Retinal pigment epithelial cell (primary cell): ENCODE measurements around the gene RALGPS2.

ENCODE experiments used
- DNase-seq: peaks from one replicate; pipeline ENCODE4 v3.0.0-alpha.2; 2010; ENCODE audit warnings: low read depth
- H3K4me3 ChIP-seq: 2 replicates; pipeline ENCODE4 v1.5.1; 2011; ENCODE audit warnings: mild to moderate bottlenecking, low read length, control low read depth, moderate library complexity
- TF ChIP-seq, protein P1 (sequence below): conservative IDR thresholded peaks from 2 replicates; pipeline ENCODE4 v1.5.1; 2011; ENCODE audit warnings: low read depth, low read length, control low read depth, inconsistent platforms

Gene RALGPS2

DNA sequence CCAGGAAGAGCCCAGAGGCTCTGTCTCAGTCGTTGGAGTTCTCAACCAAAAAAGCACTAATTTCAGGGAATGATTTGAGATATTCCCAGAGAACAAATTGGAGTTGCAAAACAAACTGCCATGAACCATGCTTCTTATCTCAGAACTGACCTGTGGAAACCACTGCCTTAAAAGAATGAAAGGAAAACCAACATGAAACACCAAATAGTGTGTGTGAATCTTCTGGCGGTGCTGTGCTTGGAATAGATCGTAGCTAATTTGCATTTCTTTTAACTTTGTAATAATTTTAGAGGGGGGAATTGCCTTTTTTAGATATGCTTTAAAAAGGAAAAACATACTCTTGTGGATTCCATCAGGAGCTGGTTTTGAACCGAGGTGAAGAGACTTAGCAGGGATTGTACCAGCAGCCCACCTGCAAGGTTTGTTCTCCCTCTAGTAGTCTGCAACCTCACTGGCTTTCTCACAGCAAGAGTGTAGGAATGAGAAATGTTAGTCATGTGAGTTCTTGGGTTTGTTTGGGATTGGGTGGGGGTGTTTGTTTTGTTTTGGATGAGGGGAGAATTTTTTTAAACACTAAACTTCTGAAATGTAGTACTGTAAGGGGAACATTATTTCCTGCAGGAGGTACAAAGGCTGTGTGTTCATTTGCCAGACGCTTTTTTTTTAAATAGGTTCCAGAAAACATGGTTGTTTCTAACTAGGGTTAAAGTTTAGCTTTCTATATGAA is 191.6 kb downstream of the RALGPS2 start:
- TF ChIP-seq, protein P1, sequence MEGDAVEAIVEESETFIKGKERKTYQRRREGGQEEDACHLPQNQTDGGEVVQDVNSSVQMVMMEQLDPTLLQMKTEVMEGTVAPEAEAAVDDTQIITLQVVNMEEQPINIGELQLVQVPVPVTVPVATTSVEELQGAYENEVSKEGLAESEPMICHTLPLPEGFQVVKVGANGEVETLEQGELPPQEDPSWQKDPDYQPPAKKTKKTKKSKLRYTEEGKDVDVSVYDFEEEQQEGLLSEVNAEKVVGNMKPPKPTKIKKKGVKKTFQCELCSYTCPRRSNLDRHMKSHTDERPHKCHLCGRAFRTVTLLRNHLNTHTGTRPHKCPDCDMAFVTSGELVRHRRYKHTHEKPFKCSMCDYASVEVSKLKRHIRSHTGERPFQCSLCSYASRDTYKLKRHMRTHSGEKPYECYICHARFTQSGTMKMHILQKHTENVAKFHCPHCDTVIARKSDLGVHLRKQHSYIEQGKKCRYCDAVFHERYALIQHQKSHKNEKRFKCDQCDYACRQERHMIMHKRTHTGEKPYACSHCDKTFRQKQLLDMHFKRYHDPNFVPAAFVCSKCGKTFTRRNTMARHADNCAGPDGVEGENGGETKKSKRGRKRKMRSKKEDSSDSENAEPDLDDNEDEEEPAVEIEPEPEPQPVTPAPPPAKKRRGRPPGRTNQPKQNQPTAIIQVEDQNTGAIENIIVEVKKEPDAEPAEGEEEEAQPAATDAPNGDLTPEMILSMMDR: no peak
- no peak for DNase-seq
- no peak overlapping the region for H3K4me3 ChIP-seq

DNA sequence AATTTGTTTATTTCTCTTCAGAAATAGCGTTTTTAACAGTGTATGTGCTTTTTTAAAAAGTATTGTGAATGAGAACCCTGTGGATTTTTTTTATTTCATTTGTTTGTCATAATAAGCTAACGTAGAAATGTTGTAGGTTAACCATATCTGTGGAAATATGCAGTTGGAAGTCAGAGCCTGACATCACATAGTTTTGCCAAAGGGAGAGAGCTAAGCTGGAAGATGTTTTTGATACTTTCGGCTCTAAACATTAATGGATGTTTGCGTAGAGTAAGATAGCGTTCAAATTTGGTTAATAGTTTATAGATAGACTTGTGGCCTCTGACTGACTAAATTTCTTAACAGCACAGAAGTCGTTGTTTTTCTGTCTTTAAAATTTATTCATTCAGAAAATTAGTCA is 193.3 kb downstream of the RALGPS2 start:
- TF ChIP-seq, protein P1: no peak
- H3K4me3 ChIP-seq: no peak overlapping the region
- DNase-seq: no peak

DNA sequence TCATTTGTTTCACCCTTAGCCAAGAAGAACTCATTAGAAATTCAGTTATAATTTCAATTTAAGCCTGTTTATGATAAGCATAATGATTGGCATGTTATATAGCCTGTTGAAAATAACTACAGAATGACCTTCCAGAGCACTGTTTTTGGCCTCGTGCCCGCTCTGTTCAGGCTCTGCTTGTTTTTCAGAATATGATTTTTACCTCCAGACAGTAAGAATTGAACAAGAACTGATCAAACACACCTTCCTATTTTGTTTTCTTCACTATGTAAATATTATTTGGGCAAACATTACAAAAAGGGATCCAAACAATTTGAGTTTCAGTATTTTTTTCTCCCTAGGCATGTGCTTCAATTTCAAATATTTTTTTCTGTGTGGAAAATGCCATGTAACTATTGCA is 193.9 kb downstream of the RALGPS2 start:
- no peak for DNase-seq
- TF ChIP-seq, protein P1: no peak
- H3K4me3 ChIP-seq: no peak overlapping the region

DNA sequence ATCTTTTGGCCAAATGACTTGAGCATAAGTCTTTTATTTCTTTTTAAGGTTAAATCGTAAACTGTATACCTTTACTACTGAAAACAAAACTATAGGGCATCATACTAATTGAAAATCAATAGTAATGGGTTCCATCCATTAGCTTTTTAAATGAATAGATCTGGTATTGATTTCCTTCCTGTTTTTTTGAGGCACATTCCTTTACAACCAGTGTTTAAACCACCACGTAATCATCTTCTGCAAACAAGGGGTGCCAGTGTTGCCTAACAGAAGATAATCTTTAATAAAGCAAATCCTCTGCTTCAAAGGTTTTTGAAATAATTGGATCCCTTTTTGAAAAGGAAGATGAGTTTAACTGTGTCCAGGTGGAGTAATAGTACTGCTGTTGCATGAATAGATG is 194.5 kb downstream of the RALGPS2 start:
- TF ChIP-seq, protein P1: no peak
- no peak overlapping the region for H3K4me3 ChIP-seq
- DNase-seq: no peak

DNA sequence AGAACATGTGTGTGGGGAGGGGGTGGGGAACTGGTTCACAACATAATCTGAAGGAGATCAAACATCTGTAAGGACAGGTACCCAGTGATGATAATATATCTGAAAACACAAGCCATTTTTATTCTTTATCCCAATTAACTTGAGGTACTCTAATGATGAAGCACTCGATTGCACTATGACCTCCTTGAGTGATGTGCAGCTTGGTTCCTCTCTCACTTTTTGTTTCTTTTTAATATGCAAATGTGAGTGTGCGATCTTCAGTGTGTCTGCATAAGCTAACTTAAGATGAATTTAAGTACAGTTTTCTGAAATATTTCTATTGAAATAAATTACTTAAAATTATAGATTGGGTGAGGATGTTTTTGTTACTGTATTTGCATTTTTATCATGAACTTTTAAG is 196.5 kb downstream of the RALGPS2 start:
- DNase-seq: no peak
- H3K4me3 ChIP-seq: no peak overlapping the region
- TF ChIP-seq, protein P1: no peak

DNA sequence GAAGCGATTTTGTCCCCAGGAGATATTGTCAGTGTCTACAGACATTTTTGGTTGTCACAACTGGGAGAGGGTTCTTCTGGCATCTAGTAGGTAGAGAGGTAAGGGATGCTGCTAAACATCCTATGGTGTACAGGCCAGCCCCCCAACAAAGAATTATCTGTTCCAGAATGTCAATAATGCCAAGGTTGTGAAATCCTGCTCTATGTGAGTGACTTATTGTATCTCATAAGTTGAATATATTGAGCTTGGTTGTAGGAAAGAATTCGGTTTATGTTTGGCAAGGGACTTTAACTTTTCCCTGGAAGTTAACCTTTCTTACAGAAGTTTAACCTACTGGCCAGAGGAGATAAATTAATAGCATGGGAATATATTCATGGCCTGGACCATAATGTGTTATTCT is 198.5 kb downstream of the RALGPS2 start:
- no peak overlapping the region for H3K4me3 ChIP-seq
- TF ChIP-seq, protein P1: no peak
- DNase-seq: no peak

DNA sequence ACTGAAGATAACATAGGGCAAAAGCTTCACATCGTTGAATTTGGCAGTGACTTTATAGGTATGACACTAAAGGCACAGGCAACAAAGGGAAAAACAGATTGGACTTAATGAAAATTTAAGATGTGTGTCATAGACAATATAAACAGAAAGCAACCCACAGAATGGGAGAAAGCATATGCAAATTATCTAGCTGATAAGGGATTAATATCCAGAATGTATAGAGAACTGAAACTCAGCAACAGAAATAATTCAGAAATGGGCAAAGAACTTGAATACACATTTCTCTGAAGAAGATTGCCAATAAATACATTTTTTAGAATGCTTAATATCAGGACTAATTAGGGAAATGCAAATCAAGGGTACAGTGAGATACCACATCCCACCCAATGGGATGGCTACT is 201.0 kb downstream of the RALGPS2 start:
- TF ChIP-seq, protein P1: no peak
- DNase-seq: no peak
- H3K4me3 ChIP-seq: no peak overlapping the region
